ENCODE measurements around the gene TMEM213. TPM values are rescaled to one million over a fixed set of nuclear protein-coding genes. Genes with fewer than 3 reads are reported as not detected.
A peak's percentile ranks its signal among the peaks of the same experiment; 100 is the strongest.

Gene TMEM213
- total RNA-seq, 1 donor from 2014 or later = not detected

DNA sequence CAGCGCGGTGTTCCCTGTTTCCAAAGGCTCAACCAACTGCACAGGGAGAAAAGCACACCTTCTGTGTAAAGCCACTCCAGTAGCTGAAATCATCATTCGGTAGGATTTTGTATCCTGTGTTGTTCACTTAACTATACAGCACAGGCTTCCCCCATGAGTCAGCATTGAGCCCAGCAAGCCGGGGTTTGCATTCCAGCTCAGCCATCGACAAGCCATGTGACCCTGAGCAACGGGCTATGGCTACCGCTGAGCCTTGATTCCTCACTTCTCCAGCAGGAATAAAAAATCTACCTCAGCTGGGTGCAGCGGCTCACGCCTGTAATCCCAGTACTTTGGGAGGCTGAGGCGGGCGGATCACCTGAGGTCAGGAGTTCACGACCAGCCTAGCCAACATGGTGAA lies 44.3 kb downstream of the TMEM213 start:
- DNase-seq (ENCODE audit: low read depth) = peak; percentile 29
- TF ChIP-seq CTCF (IDR thresholded peaks at IDR 0.05; ENCODE audit: insufficient read depth, low read length, poor library complexity, severe bottlenecking) = no peak
- H3K27me3 ChIP-seq (ENCODE audit: control insufficient read depth, insufficient read depth, low read length) = no peaks in the 10 kb centered on the region
- no peak overlapping the region for H3K4me3 ChIP-seq (ENCODE audit: low read depth, low read length)
- no peaks in the 10 kb centered on the region for H3K36me3 ChIP-seq (ENCODE audit: control insufficient read depth, insufficient read depth, low read length)

GRCh38 chr7:138843632-138844580 lies 46.1 kb downstream of the TMEM213 start:
- no peak overlapping the region for H3K4me3 ChIP-seq (ENCODE audit: low read depth, low read length)
- no peaks in the 10 kb centered on the region for H3K27me3 ChIP-seq (ENCODE audit: control insufficient read depth, insufficient read depth, low read length)
- no peak for TF ChIP-seq CTCF (IDR thresholded peaks at IDR 0.05; ENCODE audit: insufficient read depth, low read length, poor library complexity, severe bottlenecking)
- H3K36me3 ChIP-seq (ENCODE audit: control insufficient read depth, insufficient read depth, low read length) = no peaks in the 10 kb centered on the region
- no peak for DNase-seq (ENCODE audit: low read depth)

- H3K36me3 ChIP-seq (ENCODE audit: control insufficient read depth, insufficient read depth, low read length) = no peaks in the 10 kb centered on the region
- no peaks in the 10 kb centered on the region for H3K27me3 ChIP-seq (ENCODE audit: control insufficient read depth, insufficient read depth, low read length)
- TF ChIP-seq CTCF (IDR thresholded peaks at IDR 0.05; ENCODE audit: insufficient read depth, low read length, poor library complexity, severe bottlenecking) = no peak
- no peak overlapping the region for H3K4me3 ChIP-seq (ENCODE audit: low read depth, low read length)
- DNase-seq (ENCODE audit: low read depth) = no peak
Measured at GRCh38 chr7:138845711-138846110, 47.9 kb downstream of the TMEM213 start.

DNA sequence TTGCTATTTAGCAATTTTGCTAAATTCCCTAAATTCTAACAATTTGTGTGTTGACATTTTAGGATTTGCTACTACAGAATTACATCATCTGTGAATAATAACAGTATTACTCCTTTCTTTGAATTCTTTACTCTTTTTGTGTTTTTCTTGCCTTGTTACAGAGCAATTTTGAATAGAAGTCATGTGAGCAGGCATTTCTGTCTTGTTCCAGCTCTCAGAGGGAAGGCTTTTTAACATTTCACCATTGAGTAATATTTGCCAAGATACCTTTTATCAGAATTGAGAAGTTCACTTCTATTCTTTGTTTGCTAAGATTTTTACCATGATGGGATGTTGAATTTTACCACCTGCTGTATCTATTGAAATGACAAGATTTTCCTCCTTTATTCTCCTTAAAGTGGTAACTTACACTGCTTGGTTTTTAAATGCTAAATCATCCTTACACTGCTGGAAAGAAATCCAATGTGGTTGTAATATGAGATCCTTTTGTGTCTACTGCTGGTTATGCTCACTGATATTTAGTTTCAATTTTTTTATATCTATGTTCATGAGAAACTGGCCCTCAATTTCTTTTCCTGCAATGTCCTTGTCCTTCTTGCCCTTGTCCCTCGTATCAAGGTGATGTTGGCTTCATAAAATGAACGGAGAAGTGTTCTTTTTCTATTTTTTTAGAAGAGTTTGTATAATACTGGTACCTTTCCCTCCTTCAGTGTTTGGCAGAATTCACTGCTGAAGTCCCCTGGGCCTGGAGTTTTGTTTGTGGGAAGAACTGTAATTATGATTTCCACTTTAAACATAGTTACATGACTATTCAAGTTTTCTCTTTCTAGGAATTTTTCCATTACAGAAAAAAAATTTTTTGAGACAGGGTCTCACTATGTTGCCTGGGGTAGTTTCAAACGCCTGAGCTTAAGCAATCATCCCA lies 50.5 kb downstream of the TMEM213 start:
- no peak for DNase-seq (ENCODE audit: low read depth)
- Histone ChIP-seq H3K4me3 (ENCODE audit: low read depth, low read length) (no peak overlapping the region), H3K36me3 (ENCODE audit: control insufficient read depth, insufficient read depth, low read length) (no peaks in the 10 kb centered on the region), H3K27me3 (ENCODE audit: control insufficient read depth, insufficient read depth, low read length) (no peaks in the 10 kb centered on the region)
- no peak for TF ChIP-seq CTCF (IDR thresholded peaks at IDR 0.05; ENCODE audit: insufficient read depth, low read length, poor library complexity, severe bottlenecking)

DNA sequence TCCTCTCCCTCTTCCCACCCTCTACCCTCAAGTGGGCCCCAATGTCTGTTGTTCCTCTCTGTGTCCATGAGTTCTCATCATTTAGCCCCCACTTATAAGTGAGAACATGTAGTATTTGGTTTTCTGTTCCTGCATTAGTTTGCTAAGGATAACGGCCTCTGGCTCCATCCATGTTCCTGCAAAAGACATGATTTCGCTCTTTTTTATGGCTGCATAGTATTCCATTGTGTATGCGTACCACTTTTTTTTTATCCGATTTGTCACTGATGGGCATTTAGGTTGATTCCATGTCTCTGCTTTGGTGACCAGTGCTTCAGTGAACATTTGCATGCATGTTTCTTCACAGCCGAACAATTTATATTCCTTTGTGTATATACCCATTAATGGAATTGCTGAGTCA lies 51.9 kb downstream of the TMEM213 start:
- no peak for TF ChIP-seq CTCF (IDR thresholded peaks at IDR 0.05; ENCODE audit: insufficient read depth, low read length, poor library complexity, severe bottlenecking)
- Histone ChIP-seq H3K4me3 (ENCODE audit: low read depth, low read length) (no peak overlapping the region), H3K27me3 (ENCODE audit: control insufficient read depth, insufficient read depth, low read length) (no peaks in the 10 kb centered on the region), H3K36me3 (ENCODE audit: control insufficient read depth, insufficient read depth, low read length) (no peaks in the 10 kb centered on the region)
- no peak for DNase-seq (ENCODE audit: low read depth)
